RWPE1 (cell line): ENCODE data around the gene ANKFY1.

Source experiments
- CTCF ChIA-PET: fragments of 350-600 bp; sonication (Branson Sonifier 250); formaldehyde crosslinking; extraction: SDS; loops from one replicate; lab custom pipeline; 2021; lab: Yijun Ruan, JAX
- POLR2A ChIA-PET: fragments of 400-600 bp; formaldehyde crosslinking; extraction: SDS; loops from one replicate; lab custom pipeline; 2020; ENCODE audit warnings: antibody characterized with exemption; ENCODE audit not compliant: low non-redundant PET; lab: Yijun Ruan, JAX
- DNase-seq: peaks from one replicate; pipeline ENCODE4 v3.0.0; 2012; ENCODE audit warnings: low spot score
- H3K27ac ChIP-seq: fragments of 450-650 bp; 2 replicates; pipeline ENCODE4 v1.5.1; 2017
- TF ChIP-seq, protein P1 (sequence below): fragments of 450-650 bp; conservative IDR thresholded peaks from 2 replicates; pipeline ENCODE4 v1.5.1; 2017; ENCODE audit warnings: low read depth, mild to moderate bottlenecking

ANKFY1 gene

DNA sequence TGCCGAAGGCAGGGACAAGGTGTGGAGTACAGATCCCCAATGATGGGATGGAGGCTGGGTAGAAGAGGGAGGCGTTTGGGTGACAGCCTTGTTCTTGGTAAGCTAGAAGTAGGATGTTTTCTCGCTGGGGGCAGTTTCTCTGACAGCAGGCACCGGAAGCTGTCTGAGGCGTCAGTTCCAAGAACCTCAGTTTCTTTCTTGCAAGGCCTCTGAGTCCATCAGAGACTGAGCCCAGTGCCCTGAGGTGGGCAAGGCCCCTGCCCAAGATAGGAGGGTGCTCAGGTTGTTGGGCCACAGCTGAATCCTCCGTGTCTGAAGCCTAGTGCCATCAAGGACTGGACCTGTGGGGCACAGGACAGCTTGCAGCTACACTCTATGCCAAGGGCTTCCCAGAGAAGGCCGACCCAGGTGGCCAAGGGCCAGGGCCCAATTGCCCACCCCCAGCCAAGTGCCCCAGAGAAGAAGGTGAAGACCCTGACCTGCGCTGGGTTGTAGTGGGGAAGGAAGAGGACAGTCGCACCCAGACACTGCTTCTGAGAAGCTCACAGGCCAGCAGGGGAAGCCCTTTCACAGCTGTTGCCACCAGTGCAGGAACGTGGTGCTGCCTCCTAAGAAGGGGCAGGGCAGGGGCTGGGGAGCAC is 107.7 kb downstream of the ANKFY1 start:
- ChIA-PET POLR2A (interaction anchor here (1.2 kb wide), 1 partner anchor 12 kb away, joined by 6 read pairs; no protein-coding TSS in a partner anchor), CTCF (interaction anchor here (0.6 to 1.0 kb wide), 3 partner anchors 96 to 1445 kb away, joined by 3 to 5 read pairs (median 3); no protein-coding TSS in a partner anchor)
- no peak for DNase-seq
- TF ChIP-seq, protein P1, sequence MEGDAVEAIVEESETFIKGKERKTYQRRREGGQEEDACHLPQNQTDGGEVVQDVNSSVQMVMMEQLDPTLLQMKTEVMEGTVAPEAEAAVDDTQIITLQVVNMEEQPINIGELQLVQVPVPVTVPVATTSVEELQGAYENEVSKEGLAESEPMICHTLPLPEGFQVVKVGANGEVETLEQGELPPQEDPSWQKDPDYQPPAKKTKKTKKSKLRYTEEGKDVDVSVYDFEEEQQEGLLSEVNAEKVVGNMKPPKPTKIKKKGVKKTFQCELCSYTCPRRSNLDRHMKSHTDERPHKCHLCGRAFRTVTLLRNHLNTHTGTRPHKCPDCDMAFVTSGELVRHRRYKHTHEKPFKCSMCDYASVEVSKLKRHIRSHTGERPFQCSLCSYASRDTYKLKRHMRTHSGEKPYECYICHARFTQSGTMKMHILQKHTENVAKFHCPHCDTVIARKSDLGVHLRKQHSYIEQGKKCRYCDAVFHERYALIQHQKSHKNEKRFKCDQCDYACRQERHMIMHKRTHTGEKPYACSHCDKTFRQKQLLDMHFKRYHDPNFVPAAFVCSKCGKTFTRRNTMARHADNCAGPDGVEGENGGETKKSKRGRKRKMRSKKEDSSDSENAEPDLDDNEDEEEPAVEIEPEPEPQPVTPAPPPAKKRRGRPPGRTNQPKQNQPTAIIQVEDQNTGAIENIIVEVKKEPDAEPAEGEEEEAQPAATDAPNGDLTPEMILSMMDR: no peak
- peak overlapping the region; percentile 23 for H3K27ac ChIP-seq

- DNase-seq: no peak
- TF ChIP-seq, protein P1: no peak
- ChIA-PET POLR2A (no interaction called here), CTCF (interaction anchor here (0.6 to 1.1 kb wide), 2 partner anchors 46 to 298 kb away, joined by 3 to 5 read pairs; no protein-coding TSS in a partner anchor)
- H3K27ac ChIP-seq: no peak overlapping the region
Measured at GRCh38 chr17:4154201-4154600, 109.6 kb downstream of the ANKFY1 start.

DNA sequence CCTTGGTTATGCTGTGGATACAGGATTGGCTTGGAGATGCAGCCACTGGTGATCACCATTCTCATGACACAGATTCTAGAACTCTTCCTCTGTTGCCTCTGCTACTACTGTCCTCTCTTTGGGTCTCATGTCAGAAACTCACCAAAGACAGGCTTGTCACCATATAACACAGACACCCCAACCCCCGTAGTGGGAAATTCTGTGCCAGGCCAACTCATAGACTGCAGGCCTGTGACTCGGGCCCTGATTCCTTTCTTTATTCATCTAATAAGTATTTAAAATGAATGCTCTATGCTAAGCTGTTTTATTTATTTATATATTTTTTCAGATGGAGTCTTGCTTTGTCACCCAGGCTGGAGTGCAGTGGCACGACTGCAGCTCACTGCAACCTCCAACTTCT is 111.3 kb downstream of the ANKFY1 start:
- TF ChIP-seq, protein P1: no peak
- POLR2A ChIA-PET: no interaction called here

DNA sequence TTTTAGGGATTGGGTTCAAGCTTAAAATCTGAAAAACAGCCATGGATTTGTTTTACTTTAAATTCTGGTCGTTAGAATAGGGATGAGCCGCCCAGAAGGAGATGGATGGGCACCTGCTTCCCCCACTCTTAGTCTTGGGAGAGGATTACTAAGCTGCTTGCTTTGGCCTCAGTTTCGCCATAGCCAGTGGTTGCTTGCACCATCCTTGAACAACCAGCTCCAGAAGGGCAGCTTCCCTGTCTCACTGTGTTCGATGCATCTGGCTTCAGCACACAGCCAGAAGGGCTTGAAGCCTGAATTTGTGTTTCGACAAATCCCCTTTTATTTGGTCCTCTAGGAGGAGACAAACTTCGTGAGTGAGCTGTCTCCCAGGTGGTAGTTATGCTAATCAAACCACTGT is 113.7 kb downstream of the ANKFY1 start:
- CTCF ChIA-PET: interaction anchor here (0.5 to 0.6 kb wide), 2 partner anchors 10 to 14 kb away, joined by 3 read pairs; no protein-coding TSS in a partner anchor
- no peak for DNase-seq
- no peak overlapping the region for H3K27ac ChIP-seq
- POLR2A ChIA-PET: no interaction called here
- TF ChIP-seq, protein P1: no peak

More for the DNA sequence above, 111.3 kb downstream of the ANKFY1 start:
- H3K27ac ChIP-seq: no peak overlapping the region
- peak; percentile 17 for DNase-seq
- CTCF ChIA-PET: no interaction called here

- DNase-seq: no peak
- no peak overlapping the region for H3K27ac ChIP-seq
- ChIA-PET POLR2A (interaction anchor here (0.6 kb wide), 1 partner anchor 27 kb away, joined by 3 read pairs; no protein-coding TSS in a partner anchor), CTCF (no interaction called here)
- TF ChIP-seq, protein P1: no peak
Measured at GRCh38 chr17:4148611-4149308, 115.0 kb downstream of the ANKFY1 start.

DNA sequence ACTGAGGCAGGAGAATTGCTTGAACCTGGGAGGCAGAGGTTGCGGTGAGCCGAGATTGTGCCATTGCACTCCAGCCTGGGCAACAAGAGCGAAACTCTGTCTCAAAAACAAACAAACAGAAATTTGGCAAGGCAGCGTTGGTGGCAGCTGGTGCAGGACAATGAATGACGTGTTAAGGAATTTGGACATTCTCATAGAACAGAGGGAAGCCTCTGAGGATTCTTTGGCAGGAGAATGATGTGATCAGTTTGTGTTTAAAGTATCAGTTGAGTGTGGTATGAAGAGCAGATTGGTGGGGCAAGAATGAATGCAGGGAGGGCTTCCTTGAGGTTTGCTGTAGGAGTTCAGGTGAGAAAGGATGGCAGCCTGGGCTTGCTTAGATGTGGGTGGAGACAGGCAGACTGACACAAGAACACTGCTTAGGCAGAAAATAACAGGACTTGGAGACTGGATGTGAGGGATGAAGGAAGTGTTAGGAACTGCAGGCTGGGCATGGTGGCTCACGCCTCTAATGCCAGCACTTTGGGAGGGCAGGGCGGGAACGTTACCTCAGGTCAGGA is 115.9 kb downstream of the ANKFY1 start:
- H3K27ac ChIP-seq: no peak overlapping the region
- ChIA-PET CTCF (no interaction called here), POLR2A (no interaction called here)
- TF ChIP-seq, protein P1: no peak
- DNase-seq: no peak
